GM19438 (cell line): ENCODE results near the gene NRP2.
A peak's percentile ranks its signal among the peaks of the same experiment; 100 is the strongest.

ENCODE experiments used
- ATAC-seq: cut with Tn5 transposase; IDR thresholded peaks from one replicate; pipeline ENCODE4 v1.9.1; 2021; ENCODE audit warnings: low read depth; ENCODE audit not compliant: unreplicated experiment

The NRP2 gene

GRCh38 chr2:205658572-205658971 lies 23.7 kb upstream of the NRP2 start:
- ATAC-seq = no peak

GRCh38 chr2:205659922-205660321 lies 22.4 kb upstream of the NRP2 start:
- no peak for ATAC-seq

GRCh38 chr2:205660521-205661124 lies 21.7 kb upstream of the NRP2 start:
- peak; percentile 67 for ATAC-seq

GRCh38 chr2:205661281-205661680 lies 21.0 kb upstream of the NRP2 start:
- ATAC-seq = no peak

GRCh38 chr2:205662206-205662965 lies 19.9 kb upstream of the NRP2 start:
- no peak for ATAC-seq

GRCh38 chr2:205665791-205666190 lies 16.5 kb upstream of the NRP2 start:
- no peak for ATAC-seq

GRCh38 chr2:205670292-205670691 lies 12.0 kb upstream of the NRP2 start:
- ATAC-seq = no peak

- ATAC-seq = no peak
These were observed 9.0 kb upstream of the NRP2 start for GRCh38 chr2:205673312-205673711.

GRCh38 chr2:205675861-205676516 lies 6.3 kb upstream of the NRP2 start:
- no peak for ATAC-seq

GRCh38 chr2:205678541-205679142 lies 3.7 kb upstream of the NRP2 start:
- ATAC-seq = no peak

- no peak for ATAC-seq
These were observed 2.8 kb upstream of the NRP2 start for GRCh38 chr2:205679410-205680009.

- peak; percentile 73 for ATAC-seq
These were observed 2.2 kb upstream of the NRP2 start for GRCh38 chr2:205680067-205680466.

- ATAC-seq = no peak
These were observed 1.4 kb upstream of the NRP2 start for GRCh38 chr2:205680903-205681302.

GRCh38 chr2:205681401-205682238 lies 681 bp upstream of the NRP2 start:
- no peak for ATAC-seq

GRCh38 chr2:205682971-205683501 lies 735 bp downstream of the NRP2 start:
- no peak for ATAC-seq

GRCh38 chr2:205683502-205684367 lies 1.4 kb downstream of the NRP2 start:
- ATAC-seq = no peak

GRCh38 chr2:205684871-205685313 lies 2.6 kb downstream of the NRP2 start:
- ATAC-seq = no peak

GRCh38 chr2:205685314-205686055 lies 3.2 kb downstream of the NRP2 start:
- no peak for ATAC-seq
